Keratinocyte (primary cell): ENCODE measurements around the gene IPMK.

ENCODE experiments used
- CTCF ChIP-seq, 3 experiments: IDR thresholded peaks in 1 of 3; conservative IDR thresholded peaks in 1 of 3; optimal IDR thresholded peaks in 1 of 3; 2 replicates in 2 of 3; 3 replicates in 1 of 3; pipeline versions ENCODE3 to v1.5.1; 2011; ENCODE audit warnings: low read length in 3 of 3, mild to moderate bottlenecking in 3 of 3, moderate library complexity in 2 of 3, control low read depth in 1 of 3, inconsistent platforms in 1 of 3; ENCODE audit not compliant: insufficient read depth in 2 of 3; ENCODE audit errors: extremely low read depth in 1 of 3
- EZH2 ChIP-seq: IDR thresholded peaks from one replicate; pipeline ENCODE4 v1.6.1; 2012; ENCODE audit warnings: inconsistent platforms, mild to moderate bottlenecking, low read length, moderate library complexity

- TF ChIP-seq CTCF (optimal IDR thresholded peaks at IDR 0.05 in 1 of 3, IDR thresholded peaks at IDR 0.05 in 1 of 3, conservative IDR thresholded peaks at IDR 0.05 in 1 of 3; ENCODE audit: extremely low read depth in 1 of 3, insufficient read depth in 2 of 3, low read length in 3 of 3) (no peak), EZH2 (no peak)
Observed at GRCh38 chr10:58278962-58279307, 11.2 kb upstream of the IPMK start.
